GM12891 (cell line): ENCODE data around the gene FAM177B.

Source experiments
- PAX5 ChIP-seq: IDR thresholded peaks from 2 replicates; pipeline ENCODE4 v1.6.1; 2011; ENCODE audit warnings: low read length, moderate library complexity, mild to moderate bottlenecking; ENCODE audit not compliant: insufficient read depth, severe bottlenecking
- POLR2A ChIP-seq: IDR thresholded peaks from 2 replicates; pipeline ENCODE4 v1.6.1; 2011; ENCODE audit warnings: low read depth, low read length, control low read depth
- POLR2AphosphoS5 ChIP-seq: IDR thresholded peaks from 2 replicates; pipeline ENCODE4 v1.6.1; 2011; ENCODE audit warnings: low read depth, low read length, control low read depth
- TAF1 ChIP-seq: IDR thresholded peaks from 2 replicates; pipeline ENCODE4 v1.6.1; 2011; ENCODE audit warnings: low read depth, low read length, control low read depth

DNA sequence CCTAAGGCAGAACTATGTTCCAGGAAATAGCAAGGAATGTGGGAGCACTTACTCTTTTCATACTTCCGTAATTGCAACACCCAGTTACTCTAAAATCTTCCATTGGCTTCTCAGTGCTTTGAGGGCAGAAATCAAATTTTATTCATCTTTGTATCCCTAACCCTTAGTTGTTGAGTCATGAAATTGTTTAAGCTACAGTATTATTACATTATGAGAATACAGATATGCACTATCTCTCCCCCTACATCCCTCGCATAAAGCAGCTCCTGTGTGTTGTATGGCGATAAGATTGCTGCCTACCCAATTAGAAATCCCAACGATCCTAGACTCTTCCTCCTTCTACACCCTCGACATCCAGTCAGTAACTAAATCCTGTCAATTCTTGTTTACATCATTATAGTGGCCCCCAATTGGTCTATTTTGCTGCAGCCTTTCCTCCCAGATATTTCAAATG, 27.3 kb upstream of the FAM177B start:
- TF ChIP-seq POLR2A, result no peak
- no peak for TF ChIP-seq TAF1
- TF ChIP-seq POLR2AphosphoS5, result no peak
- no peak for TF ChIP-seq PAX5
